ENCODE results near the gene AGTRAP.

- TF ChIP-seq CTCF (IDR thresholded peaks at IDR 0.05; ENCODE audit: poor library complexity) (no peak), EZH2phosphoT487 (IDR thresholded peaks at IDR 0.05; ENCODE audit: low read depth, severe bottlenecking, unreplicated experiment) (no peak)
Measured at GRCh38 chr1:11799099-11799498, 63.2 kb downstream of the AGTRAP start.

Data from hepatocyte (in vitro differentiated cells).